Common myeloid progenitor, CD34-positive (primary cell): ENCODE data around the gene KLHL21.

ENCODE experiments used
- CTCF ChIA-PET: fragments of 350-600 bp; sonication (Branson Sonifier 250); formaldehyde crosslinking; loops from one replicate; lab custom pipeline; 2021; ENCODE audit warnings: antibody characterized with exemption; lab: Charles Lee
- POLR2A ChIA-PET: fragments of 350-600 bp; sonication (Branson Sonifier 250); formaldehyde crosslinking; loops from one replicate; lab custom pipeline; 2021; ENCODE audit warnings: antibody characterized with exemption; lab: Charles Lee
- DNase-seq, 3 donors: peaks; one replicate each; pipeline versions ENCODE4 v3.0.0 to v3.0.0-alpha.2; 2013
- H3K27ac ChIP-seq, 2 experiments: 1 replicate in 1 of 2; 2 replicates in 1 of 2; pipeline ENCODE4 v1.7.0; 2013; ENCODE audit warnings: inconsistent platforms in 2 of 2, low read length in 2 of 2, mild to moderate bottlenecking in 2 of 2, low read depth in 1 of 2, moderate library complexity in 1 of 2; ENCODE audit not compliant: severe bottlenecking in 2 of 2, insufficient read depth in 1 of 2, poor library complexity in 1 of 2
- H3K27me3 ChIP-seq, 5 experiments: replicated peaks in 2 of 5; 1 replicate in 3 of 5; 2 replicates in 2 of 5; pipeline versions ENCODE4 v1.6.1 to v1.7.0; 2013; ENCODE audit warnings: low read length in 4 of 5, mild to moderate bottlenecking in 2 of 5, moderate library complexity in 2 of 5, inconsistent platforms in 1 of 5; ENCODE audit not compliant: insufficient read depth in 5 of 5, control insufficient read depth in 4 of 5
- H3K36me3 ChIP-seq, 4 experiments: 1 replicate in 2 of 4; 2 replicates in 2 of 4; pipeline versions ENCODE4 v1.6.1 to v1.7.0; 2013; ENCODE audit warnings: low read length in 3 of 4, control low read depth in 1 of 4, mild to moderate bottlenecking in 1 of 4; ENCODE audit not compliant: control insufficient read depth in 4 of 4, insufficient read depth in 4 of 4
- H3K4me1 ChIP-seq, 4 experiments: 1 replicate in 3 of 4; 2 replicates in 1 of 4; pipeline versions ENCODE4 v1.6.1 to v1.7.1; 2013; ENCODE audit warnings: low read length in 3 of 4, mild to moderate bottlenecking in 3 of 4, control low read depth in 1 of 4, inconsistent platforms in 1 of 4, moderate library complexity in 1 of 4; ENCODE audit not compliant: control insufficient read depth in 4 of 4, insufficient read depth in 4 of 4; ENCODE audit errors: control extremely low read depth in 1 of 4
- H3K4me3 ChIP-seq, 7 experiments: 1 replicate in 4 of 7; 2 replicates in 3 of 7; pipeline versions ENCODE4 v1.5.1 to v1.7.0; 2013; ENCODE audit warnings: mild to moderate bottlenecking in 7 of 7, low read length in 6 of 7, moderate library complexity in 6 of 7, inconsistent platforms in 2 of 7, low read depth in 2 of 7, control low read depth in 1 of 7; ENCODE audit not compliant: insufficient read depth in 4 of 7, control insufficient read depth in 1 of 7; ENCODE audit errors: extremely low read depth in 1 of 7
- H3K9me3 ChIP-seq, 5 experiments: 1 replicate in 4 of 5; 2 replicates in 1 of 5; pipeline versions ENCODE4 v1.6.1 to v1.7.1; 2013; ENCODE audit warnings: low read length in 4 of 5, mild to moderate bottlenecking in 2 of 5, inconsistent platforms in 1 of 5, low read depth in 1 of 5, moderate library complexity in 1 of 5; ENCODE audit not compliant: control insufficient read depth in 4 of 5, insufficient read depth in 2 of 5; ENCODE audit errors: control extremely low read depth in 1 of 5
- WGBS: methylation state at CpG from one replicate; pipeline ENCODE4 v1.1.5; 2013; ENCODE audit not compliant: insufficient coverage; 5-methylcytosine and 5-hydroxymethylcytosine counted together

KLHL21 gene

DNA sequence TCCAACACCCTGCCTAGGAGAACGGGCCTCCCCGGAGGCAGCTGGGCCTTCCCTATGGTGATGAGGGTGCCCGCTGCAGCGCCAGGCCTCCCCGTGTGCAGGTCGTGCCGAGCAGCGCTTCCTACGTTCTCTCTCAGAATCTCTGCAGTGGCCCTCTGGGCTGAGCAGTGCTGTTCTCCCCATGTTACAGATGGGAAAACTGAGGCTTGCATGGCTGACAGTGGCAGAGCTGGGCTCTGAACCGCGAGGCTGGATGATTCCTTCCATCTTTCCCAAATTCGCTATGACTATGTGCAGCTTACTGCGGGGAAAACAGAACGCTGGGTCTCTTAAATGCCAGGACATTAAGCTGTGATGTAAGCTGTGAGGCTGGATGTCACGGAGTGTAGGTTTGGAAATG lies 8.9 kb downstream of the KLHL21 start:
- peaks cover 6 to 57% (median 49%) of the 10 kb centered on the region in 4 experiments for H3K4me1 ChIP-seq
- POLR2A ChIA-PET = no interaction called here

DNA sequence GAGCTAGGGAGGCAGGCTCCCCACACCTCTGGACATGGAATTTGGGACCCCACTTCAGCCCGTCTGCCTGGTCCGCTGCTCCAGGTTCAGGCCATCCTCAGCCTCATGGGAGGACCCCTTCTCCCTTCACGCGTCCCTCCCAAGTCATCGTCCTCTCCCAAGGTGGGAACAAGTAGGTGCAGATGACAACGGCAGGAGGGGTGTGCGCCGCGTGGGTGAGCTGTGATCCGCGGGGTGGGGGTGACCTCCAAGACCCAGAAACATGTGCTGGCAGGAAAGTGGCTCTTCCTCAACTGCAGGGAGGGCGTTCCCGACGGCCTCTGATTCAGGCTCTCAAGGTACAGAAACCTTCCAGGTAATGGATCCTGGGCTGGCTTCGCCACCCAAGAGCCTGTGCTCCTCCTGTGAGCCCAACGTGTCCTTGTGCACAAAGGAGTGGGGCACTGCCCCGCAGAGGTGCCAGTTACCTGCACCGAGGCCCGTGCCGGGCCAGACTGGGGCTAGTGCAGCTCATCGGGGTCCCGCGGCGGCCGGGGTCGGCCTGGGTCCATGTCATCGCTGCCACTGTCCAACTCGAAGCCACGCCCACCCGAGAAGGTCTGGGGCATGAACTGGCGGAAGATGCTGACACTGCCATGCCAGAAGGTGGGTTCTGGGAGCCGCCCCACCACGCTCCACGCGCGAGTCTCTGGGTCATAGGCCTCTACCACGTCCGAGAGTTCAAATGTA lies 9.6 kb downstream of the KLHL21 start:
- peaks cover 6 to 62% (median 55%) of the 10 kb centered on the region in 4 experiments for H3K4me1 ChIP-seq

More for the DNA sequence above, 8.9 kb downstream of the KLHL21 start:
- Histone ChIP-seq H3K4me3 (no peak overlapping the region), H3K9me3 (no peaks in the 10 kb centered on the region), H3K27me3 (no peaks in the 10 kb centered on the region), H3K27ac (no peak overlapping the region), H3K36me3 (peaks cover 7 to 86% (median 65%) of the 10 kb centered on the region in 4 experiments)
- CTCF ChIA-PET = no interaction called here
- WGBS = 98% methylated on average over 13 of the region's 15 CpGs
- DNase-seq = no peak

GRCh38 chr1:6592441-6592840 lies 10.2 kb downstream of the KLHL21 start:
- Histone ChIP-seq H3K27ac (no peak overlapping the region), H3K36me3 (peaks cover 7 to 92% (median 65%) of the 10 kb centered on the region in 4 experiments), H3K4me3 (no peak overlapping the region), H3K9me3 (no peaks in the 10 kb centered on the region), H3K4me1 (peaks cover 6 to 63% (median 55%) of the 10 kb centered on the region in 4 experiments), H3K27me3 (no peaks in the 10 kb centered on the region)
- DNase-seq = no peak
- ChIA-PET CTCF (interaction anchor here (1.2 kb wide), 1 partner anchor 10 kb away, joined by 3 read pairs; the partner anchor contains the start of gene KLHL21), POLR2A (no interaction called here)
- WGBS = no CpG with 5 or more reads among the region's 5 CpGs

More for the DNA sequence above, 9.6 kb downstream of the KLHL21 start:
- Histone ChIP-seq H3K27ac (no peak overlapping the region), H3K9me3 (no peaks in the 10 kb centered on the region), H3K36me3 (peaks cover 7 to 92% (median 65%) of the 10 kb centered on the region in 4 experiments), H3K27me3 (no peaks in the 10 kb centered on the region), H3K4me3 (no peak overlapping the region)
- POLR2A ChIA-PET = no interaction called here
- CTCF ChIA-PET = interaction anchor here (1.2 kb wide), 1 partner anchor 10 kb away, joined by 3 read pairs; the partner anchor contains the start of gene KLHL21
- WGBS = 96% methylated on average over 36 of the region's 38 CpGs
- DNase-seq = no peak

DNA sequence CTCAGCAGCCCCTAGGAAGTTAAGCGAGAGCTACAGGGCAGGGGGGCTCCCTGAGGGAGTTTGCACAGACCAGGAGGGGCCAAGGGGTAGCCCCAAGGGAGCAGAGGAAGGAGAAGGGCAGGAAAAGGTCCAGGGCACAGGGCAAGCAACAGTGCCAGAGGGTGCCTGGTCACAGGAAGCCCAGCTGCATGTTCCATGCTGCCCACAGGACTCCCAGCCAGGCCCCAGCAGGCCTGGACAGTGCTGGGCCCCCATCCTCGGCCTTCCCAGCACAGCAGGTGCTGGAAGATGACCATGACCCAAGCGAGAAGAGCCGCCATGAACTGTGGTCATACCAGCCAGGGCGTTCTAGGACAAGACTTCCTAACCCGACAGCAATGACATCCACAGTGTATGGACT lies 11.0 kb downstream of the KLHL21 start:
- peaks cover 7 to 92% (median 62%) of the 10 kb centered on the region in 4 experiments for H3K36me3 ChIP-seq
- CTCF ChIA-PET = interaction anchor here (1.0 to 4.7 kb wide), 6 partner anchors 10 to 45 kb away, joined by 3 to 48 read pairs (median 4); partner anchors contain the start of genes KLHL21, NOL9 and TAS1R1
- peak overlapping the region in 2 of 7 experiments; percentile 4 to 55 for H3K4me3 ChIP-seq

DNA sequence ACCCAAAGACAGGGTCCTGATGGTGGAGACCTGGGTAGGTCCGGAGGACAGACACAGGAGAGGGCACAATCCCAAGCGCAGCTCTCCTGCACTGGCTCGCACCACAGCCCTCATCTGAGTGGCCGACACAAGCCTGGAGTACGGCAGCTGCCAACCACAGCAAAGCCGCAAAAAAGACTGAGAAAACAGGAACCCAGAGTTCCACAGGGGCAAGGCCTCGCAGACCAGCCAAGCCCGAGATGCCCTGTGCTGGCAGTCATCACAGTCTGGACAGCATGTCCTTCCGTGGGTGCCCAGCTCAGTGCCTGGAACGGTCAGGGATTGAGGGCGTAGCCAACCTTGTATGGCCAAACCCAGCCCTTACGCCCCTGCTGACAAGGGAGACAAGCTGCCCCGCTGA lies 11.4 kb downstream of the KLHL21 start:
- peak; percentile 65 to 85 (median 85) for DNase-seq
- Histone ChIP-seq H3K27me3 (no peaks in the 10 kb centered on the region), H3K4me1 (peaks cover 6 to 74% (median 64%) of the 10 kb centered on the region in 4 experiments), H3K27ac (no peak overlapping the region), H3K4me3 (peak overlapping the region in 3 of 7 experiments; percentile 16 to 55 (median 45)), H3K36me3 (peaks cover 7 to 91% (median 59%) of the 10 kb centered on the region in 4 experiments), H3K9me3 (no peaks in the 10 kb centered on the region)
- 11% methylated on average over 13 of the region's 13 CpGs for WGBS
- CTCF ChIA-PET = interaction anchor here (1.0 to 4.7 kb wide), 6 partner anchors 9 to 45 kb away, joined by 3 to 48 read pairs (median 4); partner anchors contain the start of genes KLHL21, NOL9 and TAS1R1
- POLR2A ChIA-PET = interaction anchor here (1.0 to 1.3 kb wide), 2 partner anchors 10 to 12 kb away, joined by 4 to 5 read pairs; no protein-coding TSS in a partner anchor

More for the DNA sequence above, 11.0 kb downstream of the KLHL21 start:
- POLR2A ChIA-PET = interaction anchor here (1.0 to 1.3 kb wide), 2 partner anchors 9 to 12 kb away, joined by 4 to 5 read pairs; no protein-coding TSS in a partner anchor
- Histone ChIP-seq H3K4me1 (peaks cover 6 to 71% (median 62%) of the 10 kb centered on the region in 4 experiments), H3K27me3 (no peaks in the 10 kb centered on the region), H3K27ac (no peak overlapping the region), H3K9me3 (no peaks in the 10 kb centered on the region)
- WGBS = 78% methylated on average over 6 of the region's 6 CpGs
- no peak for DNase-seq

DNA sequence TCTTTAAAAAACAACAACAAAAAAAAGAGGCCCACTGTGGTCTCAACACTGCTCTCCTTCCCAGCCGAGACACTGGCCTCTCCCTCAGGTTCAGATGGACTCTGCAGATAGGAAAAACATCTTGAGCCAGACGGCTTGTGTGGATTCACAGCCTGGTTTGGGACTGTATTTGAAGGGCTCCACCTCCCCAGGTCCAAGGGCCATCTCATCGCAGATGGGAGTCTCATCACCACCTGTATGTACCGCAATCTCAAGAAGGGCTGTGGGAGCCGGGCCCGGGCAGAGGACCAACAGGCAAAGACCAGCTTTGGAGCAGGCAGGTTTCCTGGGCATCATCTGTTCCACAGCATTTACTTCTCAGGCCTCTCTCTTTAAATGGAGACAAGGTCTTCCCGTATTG lies 12.6 kb downstream of the KLHL21 start:
- ChIA-PET CTCF (interaction anchor here (0.5 to 4.7 kb wide), 8 partner anchors 8 to 55 kb away, joined by 3 to 48 read pairs (median 4); partner anchors contain the start of genes KLHL21, NOL9 and TAS1R1), POLR2A (interaction anchor here (0.6 to 1.2 kb wide), 2 partner anchors 13 to 27 kb away, joined by 3 to 7 read pairs; partner anchors contain the start of gene KLHL21)
- peaks cover 7 to 90% (median 53%) of the 10 kb centered on the region in 4 experiments for H3K36me3 ChIP-seq
- WGBS = 88% methylated on average over 7 of the region's 7 CpGs
- H3K27me3 ChIP-seq = no peaks in the 10 kb centered on the region
- H3K27ac ChIP-seq = no peak overlapping the region
- no peak for DNase-seq
- H3K9me3 ChIP-seq = no peaks in the 10 kb centered on the region
- no peak overlapping the region for H3K4me3 ChIP-seq
- H3K4me1 ChIP-seq = peaks cover 6 to 75% (median 63%) of the 10 kb centered on the region in 4 experiments
